GM18951 (cell line): ENCODE results near the gene ARSJ.
"Not testable (repeated sequence)": the region's sequence is repeated elsewhere in the genome, so short reads cannot be mapped to it uniquely, and the experiment has no call there.

Source experiments
- POLR2A ChIP-seq: IDR thresholded peaks from 4 replicates; pipeline ENCODE4 v1.6.1; 2011; ENCODE audit warnings: mild to moderate bottlenecking; ENCODE audit not compliant: insufficient read length, insufficient read depth; ENCODE audit errors: extremely low read depth
- in situ Hi-C: fragments of 300-500 bp; cut with MboI; formaldehyde crosslinking; loops from one replicate; pipeline ENCODE4 v1.12.0; 2022; ENCODE audit warnings: low sequenced_read_pairs, mixed read lengths, inconsistent platforms; ENCODE audit not compliant: unreplicated experiment

The ARSJ gene

DNA sequence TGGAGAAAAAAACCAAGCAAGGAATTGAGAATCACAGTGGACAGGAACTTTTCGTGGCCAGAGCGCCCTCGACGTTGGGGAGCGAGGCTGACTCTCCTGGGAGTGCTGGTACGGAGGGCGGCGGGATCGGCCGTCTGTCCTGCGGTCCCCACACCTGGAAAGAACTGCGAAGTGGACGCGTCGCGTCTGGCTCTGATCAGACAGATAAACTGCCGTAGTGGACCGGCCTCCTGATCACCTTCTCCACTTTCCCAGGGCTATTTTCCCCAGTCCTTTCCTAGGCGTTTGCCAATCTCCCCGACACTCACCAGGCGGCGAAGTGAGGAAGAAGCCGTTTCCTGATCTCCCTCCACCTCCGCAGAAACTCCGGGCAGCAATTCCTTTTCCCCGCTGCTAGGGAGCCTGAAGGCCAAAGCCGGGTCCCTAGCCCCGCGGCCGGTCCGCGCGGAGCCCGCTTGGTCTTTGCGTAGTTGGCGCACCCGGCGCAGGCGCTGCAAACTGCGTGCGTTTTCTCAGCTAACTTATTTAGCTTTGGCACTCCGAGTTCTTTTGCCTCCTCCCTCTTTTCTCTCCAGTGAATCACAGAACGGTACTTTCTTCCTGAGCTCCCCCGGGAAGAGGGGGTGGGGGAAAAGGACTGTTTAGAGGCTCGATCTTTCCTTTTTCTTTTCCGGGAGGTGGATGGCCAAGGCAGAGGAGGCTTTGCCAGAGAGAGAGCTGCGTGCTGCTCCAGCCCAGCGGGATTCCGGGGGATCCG lies at the start of gene ARSJ:
TSS of gene ARSJ (minus strand) at position 500 of the 757 bp plus-strand sequence. CDS start 813 bp downstream, outside the sequence.
- TF ChIP-seq POLR2A = no peak
- in situ Hi-C loops = no loop called here

GRCh38 chr4:114028071-114028470 lies 48.6 kb upstream of the ARSJ start:
- TF ChIP-seq POLR2A = no peak
- in situ Hi-C loops = no loop called here

DNA sequence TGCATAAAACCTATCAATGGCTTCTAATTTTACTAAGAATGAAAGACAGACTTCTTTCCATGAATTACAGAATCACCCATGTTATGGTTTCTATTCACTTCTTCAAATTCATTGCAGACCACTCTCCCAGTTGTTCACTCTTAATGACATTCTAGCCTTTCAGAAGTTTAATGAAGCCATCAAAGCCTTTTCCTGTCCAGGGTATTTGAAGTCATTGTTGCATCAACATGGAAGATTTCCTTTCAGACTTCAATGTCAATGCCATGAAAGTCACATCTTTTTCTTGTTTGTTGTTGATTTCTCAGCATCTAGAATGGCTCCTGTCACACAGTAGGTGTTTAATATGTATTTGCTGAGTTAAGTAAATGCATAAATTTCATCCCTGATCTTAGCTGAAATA lies 48.1 kb upstream of the ARSJ start:
- no peak for TF ChIP-seq POLR2A
- in situ Hi-C loops = no loop called here

DNA sequence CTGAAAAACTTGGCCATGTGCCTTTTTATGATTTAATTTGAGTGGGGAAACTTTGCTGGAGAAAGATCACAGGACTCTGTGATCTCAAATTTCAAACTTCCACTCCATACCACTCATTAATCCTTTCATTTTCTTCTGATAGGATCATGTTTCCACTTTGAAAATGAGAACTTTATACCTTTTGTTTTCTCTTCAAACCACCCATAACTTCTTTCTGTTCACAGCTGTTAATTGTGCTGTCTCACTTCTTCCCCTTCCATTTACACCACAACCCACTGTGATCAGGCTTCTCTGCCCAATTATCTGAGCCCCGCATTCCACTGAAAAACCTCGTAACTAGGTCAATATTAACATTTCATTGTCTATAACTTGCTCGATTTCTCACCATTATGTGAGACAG lies 47.0 kb upstream of the ARSJ start:
- no peak for TF ChIP-seq POLR2A
- in situ Hi-C loops = no loop called here

GRCh38 chr4:114025176-114025777 lies 45.8 kb upstream of the ARSJ start:
- no peak for TF ChIP-seq POLR2A
- in situ Hi-C loops = no loop called here

- TF ChIP-seq POLR2A = no peak
- in situ Hi-C loops = no loop called here
Measured at GRCh38 chr4:114021451-114021850, 42.0 kb upstream of the ARSJ start.

DNA sequence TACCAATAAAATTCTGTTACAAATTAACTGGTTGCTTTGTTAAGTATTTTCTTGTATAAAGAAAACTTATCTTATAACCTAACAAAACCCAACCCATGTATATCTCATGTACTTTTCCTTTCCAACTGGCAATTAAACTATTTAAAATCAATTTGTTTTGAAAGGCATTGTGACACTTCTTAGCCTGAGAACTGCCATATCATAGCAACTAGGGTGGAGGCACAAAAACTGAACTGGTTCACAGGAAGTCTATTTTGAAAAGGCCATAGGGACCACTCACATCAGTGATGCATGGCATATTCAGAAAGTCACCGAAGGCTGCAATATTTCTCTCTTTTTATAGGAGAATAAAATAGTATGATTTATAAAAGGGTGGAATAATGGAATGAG lies 40.5 kb upstream of the ARSJ start:
- TF ChIP-seq POLR2A = no peak
- in situ Hi-C loops = no loop called here

- in situ Hi-C loops = no loop called here
- no peak for TF ChIP-seq POLR2A
Measured at GRCh38 chr4:114019276-114019968, 40.0 kb upstream of the ARSJ start.

DNA sequence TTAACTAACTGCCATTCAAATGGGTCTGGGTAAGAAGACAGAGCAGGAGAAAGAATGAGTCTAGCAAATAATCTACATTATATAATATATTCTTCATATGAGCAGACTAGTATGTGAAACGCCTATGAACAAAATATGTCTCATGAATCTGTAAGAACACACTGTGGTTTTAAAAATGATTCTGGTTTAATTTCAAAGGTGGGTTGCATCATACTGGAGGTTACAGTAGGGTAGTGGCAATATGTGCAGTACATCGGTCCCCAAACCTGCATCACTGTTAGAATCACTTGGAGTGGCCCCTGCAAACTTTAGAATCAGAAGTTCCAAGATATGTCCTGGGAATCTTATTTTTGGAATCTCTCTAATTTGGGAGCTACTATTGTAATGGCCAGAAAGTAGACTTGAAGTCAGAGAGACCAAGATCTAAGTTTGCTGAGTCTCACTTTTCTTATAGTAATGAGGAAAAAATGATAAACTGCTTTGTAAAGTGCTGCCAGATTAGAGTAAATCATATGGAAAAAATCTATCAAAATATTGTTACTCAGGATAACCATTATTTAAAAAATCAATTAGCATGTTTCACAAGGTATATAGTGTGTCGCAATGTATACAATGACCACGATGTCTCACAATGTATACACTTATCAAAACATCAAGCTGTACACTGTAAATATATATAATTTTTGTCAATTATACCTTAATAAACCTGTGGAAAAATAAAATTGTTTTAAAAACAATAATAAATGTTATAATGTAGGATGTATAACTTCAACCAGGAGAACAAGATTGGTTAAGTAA lies 37.9 kb upstream of the ARSJ start:
- in situ Hi-C loops = no loop called here

GRCh38 chr4:114015444-114015899 lies 36.0 kb upstream of the ARSJ start:
- no peak for TF ChIP-seq POLR2A
- in situ Hi-C loops = no loop called here

More for the DNA sequence above, 37.9 kb upstream of the ARSJ start:
- no peak for TF ChIP-seq POLR2A

- in situ Hi-C loops = not testable (repeated sequence)
Measured at GRCh38 chr4:114013201-114013600, 33.8 kb upstream of the ARSJ start.

DNA sequence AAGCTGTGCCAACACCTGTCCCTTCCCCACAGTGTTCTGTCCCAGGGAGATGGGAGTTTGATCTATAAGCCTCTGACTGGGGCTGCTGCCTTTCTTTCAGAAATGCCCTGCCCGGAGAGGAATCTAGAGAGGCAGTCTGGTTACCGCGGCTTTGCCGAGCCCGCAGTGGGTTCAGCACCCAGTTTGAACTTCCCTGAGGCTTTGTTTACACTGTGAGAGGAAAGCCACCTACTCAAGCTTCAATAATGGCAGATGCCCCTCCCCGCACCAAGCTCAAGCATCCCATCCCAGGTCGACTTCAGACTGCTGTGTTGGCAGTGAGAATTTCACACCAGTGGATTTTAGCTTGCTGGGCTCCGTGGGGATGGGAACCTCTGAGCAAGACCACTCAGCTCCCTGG lies 33.3 kb upstream of the ARSJ start:
- TF ChIP-seq POLR2A = no peak
- in situ Hi-C loops = no loop called here

GRCh38 chr4:114005569-114006442 lies 26.4 kb upstream of the ARSJ start:
- in situ Hi-C loops = no loop called here
- TF ChIP-seq POLR2A = no peak

DNA sequence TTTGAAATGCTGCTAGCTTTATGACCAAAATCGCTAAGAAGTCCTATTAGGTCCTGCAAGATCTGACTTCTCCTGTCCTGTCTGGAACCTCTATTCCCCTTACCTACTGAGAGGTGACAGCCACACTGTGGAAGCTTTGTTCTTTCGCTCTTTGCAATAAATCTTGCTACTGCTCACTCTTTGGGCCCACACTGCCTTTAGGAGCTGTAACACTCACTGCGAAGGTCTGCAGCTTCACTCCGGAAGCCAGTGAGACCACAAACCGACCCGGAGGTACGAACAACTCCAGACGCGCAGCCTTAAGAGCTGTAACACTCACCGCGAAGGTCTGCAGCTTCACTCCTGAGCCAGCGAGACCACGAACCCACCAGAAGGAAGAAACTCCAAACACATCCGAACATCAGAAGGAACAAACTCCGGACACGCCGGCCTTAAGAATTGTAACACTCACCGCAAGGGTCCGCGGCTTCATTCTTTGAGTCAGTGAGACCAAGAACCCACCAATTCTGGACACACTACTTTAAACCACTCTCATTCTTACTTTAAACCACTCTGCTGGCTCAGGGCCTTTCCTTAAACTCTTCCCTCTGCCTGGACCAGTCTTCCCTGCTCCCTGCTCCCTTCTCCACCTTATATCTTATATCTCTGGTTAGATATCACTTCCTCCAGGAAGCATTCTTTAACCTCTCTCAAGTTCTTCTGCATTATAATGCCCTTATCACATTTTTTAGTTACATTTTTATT lies 25.2 kb upstream of the ARSJ start:
- in situ Hi-C loops = not testable (repeated sequence)
